Colonic mucosa (tissue), 4 donors: ENCODE results near the gene SPTAN1. TPM values are rescaled to one million over a fixed set of nuclear protein-coding genes. Genes with fewer than 3 reads are reported as not detected.

ENCODE experiments used
- DNase-seq: peaks from one replicate; pipeline ENCODE4 v3.0.0-alpha.2; 2020
- H3K27ac ChIP-seq: fragments of 200-600 bp; one replicate; pipeline ENCODE4 v1.8.0; 2021
- H3K27me3 ChIP-seq: fragments of 200-600 bp; one replicate; pipeline ENCODE4 v1.8.0; 2021
- H3K36me3 ChIP-seq: fragments of 200-600 bp; one replicate; pipeline ENCODE4 v1.8.0; 2021
- H3K4me1 ChIP-seq: fragments of 200-600 bp; one replicate; pipeline ENCODE4 v1.8.0; 2021; ENCODE audit warnings: mild to moderate bottlenecking
- H3K4me3 ChIP-seq: fragments of 200-600 bp; one replicate; pipeline ENCODE4 v1.8.0; 2021
- H3K9ac ChIP-seq, 2 donors: one replicate each; pipeline ENCODE4 v1.7.0; 2013; ENCODE audit warnings: control low read depth in 2 of 2, low read depth in 2 of 2, low read length in 2 of 2
- H3K9me3 ChIP-seq: fragments of 200-600 bp; one replicate; pipeline ENCODE4 v1.8.0; 2021
- CTCF ChIP-seq: fragments of 200-600 bp; IDR thresholded peaks from one replicate; pipeline ENCODE4 v1.8.0; 2022; ENCODE audit warnings: antibody characterized with exemption, mild to moderate bottlenecking
- intact Hi-C: fragments of 100-400 bp; cut with DNase I; formaldehyde crosslinking; loops from one replicate; pipeline ENCODE4 v1.14.1; 2022
- total RNA-seq, 2 donors: library from RNA; stranded (reverse); fragmentation: NEBNext Ultra II Directional in 1 of 2; extraction: Animal tissue kit (Norgen Biotek cat#: 25700) in 1 of 2; gene quantifications; one replicate each; pipeline ENCODE4 v1.2.1, GENCODE V29; 2021
- donor health status: healthy.
- donor health status: DM: no; HTN: no; CAD: no.
- donor health status: DM: no; HTN: no; CAD: no.

SPTAN1 gene
- total RNA-seq, 2 donors from 2014 or later: 263 to 282 TPM

GRCh38 chr9:128512820-128513219, 39.6 kb upstream of the SPTAN1 start:
- no peak overlapping the region for H3K9ac ChIP-seq
- H3K27me3 ChIP-seq: no peaks in the 10 kb centered on the region
- H3K4me3 ChIP-seq: no peak overlapping the region
- no peak for DNase-seq
- H3K36me3 ChIP-seq: peaks cover 9% of the 10 kb centered on the region
- no peak for TF ChIP-seq CTCF
- no peaks in the 10 kb centered on the region for H3K9me3 ChIP-seq
- H3K27ac ChIP-seq: no peak overlapping the region
- intact Hi-C loops: no loop called here
- H3K4me1 ChIP-seq: no peaks in the 10 kb centered on the region

GRCh38 chr9:128521956-128522355, 30.4 kb upstream of the SPTAN1 start:
- H3K27me3 ChIP-seq: no peaks in the 10 kb centered on the region
- no peaks in the 10 kb centered on the region for H3K9me3 ChIP-seq
- H3K36me3 ChIP-seq: peaks cover 14% of the 10 kb centered on the region
- no peak overlapping the region for H3K4me3 ChIP-seq
- H3K27ac ChIP-seq: no peak overlapping the region
- intact Hi-C loops: loop anchor here (10.0 kb wide), 1 partner anchor 73 kb away; no protein-coding TSS in a partner anchor
- TF ChIP-seq CTCF: no peak
- no peak overlapping the region for H3K9ac ChIP-seq
- H3K4me1 ChIP-seq: no peaks in the 10 kb centered on the region
- DNase-seq: no peak

- H3K9me3 ChIP-seq: no peaks in the 10 kb centered on the region
- H3K27me3 ChIP-seq: no peaks in the 10 kb centered on the region
- H3K36me3 ChIP-seq: peaks cover 14% of the 10 kb centered on the region
- no peak overlapping the region for H3K9ac ChIP-seq
- no peak for DNase-seq
- H3K27ac ChIP-seq: no peak overlapping the region
- TF ChIP-seq CTCF: no peak
- no peaks in the 10 kb centered on the region for H3K4me1 ChIP-seq
- intact Hi-C loops: loop anchor here (10.0 kb wide), 1 partner anchor 71 kb away; no protein-coding TSS in a partner anchor
- H3K4me3 ChIP-seq: no peak overlapping the region
Observed at GRCh38 chr9:128523199-128523925, 29.0 kb upstream of the SPTAN1 start.

- Histone ChIP-seq H3K27ac (no peak overlapping the region), H3K4me3 (no peak overlapping the region), H3K9ac (no peak overlapping the region), H3K4me1 (no peaks in the 10 kb centered on the region), H3K9me3 (no peaks in the 10 kb centered on the region), H3K27me3 (no peaks in the 10 kb centered on the region), H3K36me3 (peaks cover 19% of the 10 kb centered on the region)
- TF ChIP-seq CTCF: no peak
- intact Hi-C loops: loop anchor here (10.0 kb wide), 1 partner anchor 68 kb away; no protein-coding TSS in a partner anchor
- no peak for DNase-seq
Observed at GRCh38 chr9:128526720-128527119, 25.7 kb upstream of the SPTAN1 start.

GRCh38 chr9:128528445-128529160, 23.8 kb upstream of the SPTAN1 start:
- H3K36me3 ChIP-seq: peaks cover 19% of the 10 kb centered on the region
- no peak overlapping the region for H3K27ac ChIP-seq

More at GRCh38 chr9:128528445-128529160, 23.8 kb upstream of the SPTAN1 start:
- Histone ChIP-seq H3K9me3 (no peaks in the 10 kb centered on the region), H3K4me1 (no peaks in the 10 kb centered on the region), H3K27me3 (no peaks in the 10 kb centered on the region), H3K9ac (no peak overlapping the region), H3K4me3 (no peak overlapping the region)
- no peak for DNase-seq
- intact Hi-C loops: loop anchor here (10.0 kb wide), 1 partner anchor 66 kb away; no protein-coding TSS in a partner anchor
- no peak for TF ChIP-seq CTCF
